Hematopoietic multipotent progenitor cell treated with erythropoietin and hydrocortisone succinate and interleukin-3 and kit ligand, for 17 days (in vitro differentiated cells): Measurements from ENCODE around the gene SLC35D1.

Source experiments
- DNase-seq: peaks from one replicate; pipeline ENCODE4 v3.0.0-alpha.2; 2015; ENCODE audit warnings: low spot score

SLC35D1 gene

GRCh38 chr1:67044631-67045270 is 9.2 kb downstream of the SLC35D1 start:
- no peak for DNase-seq

- DNase-seq = no peak
These were observed 10.6 kb downstream of the SLC35D1 start for GRCh38 chr1:67043366-67043765.

- no peak for DNase-seq
These were observed 12.0 kb downstream of the SLC35D1 start for GRCh38 chr1:67041841-67042503.

- DNase-seq = no peak
These were observed 13.5 kb downstream of the SLC35D1 start for GRCh38 chr1:67040405-67040804.

- DNase-seq = no peak
These were observed 22.1 kb downstream of the SLC35D1 start for GRCh38 chr1:67031859-67032247.

- no peak for DNase-seq
These were observed 22.7 kb downstream of the SLC35D1 start for GRCh38 chr1:67031121-67031858.

GRCh38 chr1:67029472-67029871 is 24.5 kb downstream of the SLC35D1 start:
- DNase-seq = no peak

- no peak for DNase-seq
These were observed 33.2 kb downstream of the SLC35D1 start for GRCh38 chr1:67020765-67021164.

- DNase-seq = no peak
These were observed 33.6 kb downstream of the SLC35D1 start for GRCh38 chr1:67020304-67020703.

GRCh38 chr1:67019600-67020136 is 34.3 kb downstream of the SLC35D1 start:
- no peak for DNase-seq

- no peak for DNase-seq
These were observed 34.8 kb downstream of the SLC35D1 start for GRCh38 chr1:67019121-67019520.

GRCh38 chr1:67018574-67018973 is 35.4 kb downstream of the SLC35D1 start:
- no peak for DNase-seq

- DNase-seq = no peak
These were observed 40.4 kb downstream of the SLC35D1 start for GRCh38 chr1:67013573-67013972.

GRCh38 chr1:67009792-67010191 is 44.2 kb downstream of the SLC35D1 start:
- DNase-seq = no peak

- no peak for DNase-seq
These were observed 48.9 kb downstream of the SLC35D1 start for GRCh38 chr1:67005068-67005467.

- DNase-seq = no peak
These were observed 49.8 kb downstream of the SLC35D1 start for GRCh38 chr1:67004176-67004575.

GRCh38 chr1:67001682-67002425 is 52.1 kb downstream of the SLC35D1 start:
- no peak for DNase-seq

GRCh38 chr1:66999640-67000400 is 54.1 kb downstream of the SLC35D1 start:
- no peak for DNase-seq

- DNase-seq = no peak
These were observed 55.0 kb downstream of the SLC35D1 start for GRCh38 chr1:66998972-66999371.

GRCh38 chr1:66996018-66996682 is 57.8 kb downstream of the SLC35D1 start:
- DNase-seq = peak; percentile 58

GRCh38 chr1:66993076-66993475 is 60.9 kb downstream of the SLC35D1 start:
- DNase-seq = no peak
